GM21381 (cell line): ENCODE data around the gene ST6GALNAC3.

Experiments used
- ATAC-seq: cut with Tn5 transposase; IDR thresholded peaks from one replicate; pipeline ENCODE4 v1.9.1; 2021; ENCODE audit warnings: mild to moderate bottlenecking, moderate library complexity; ENCODE audit not compliant: unreplicated experiment

The ST6GALNAC3 gene

GRCh38 chr1:76140227-76140626 lies 65.7 kb downstream of the ST6GALNAC3 start:
- no peak for ATAC-seq

DNA sequence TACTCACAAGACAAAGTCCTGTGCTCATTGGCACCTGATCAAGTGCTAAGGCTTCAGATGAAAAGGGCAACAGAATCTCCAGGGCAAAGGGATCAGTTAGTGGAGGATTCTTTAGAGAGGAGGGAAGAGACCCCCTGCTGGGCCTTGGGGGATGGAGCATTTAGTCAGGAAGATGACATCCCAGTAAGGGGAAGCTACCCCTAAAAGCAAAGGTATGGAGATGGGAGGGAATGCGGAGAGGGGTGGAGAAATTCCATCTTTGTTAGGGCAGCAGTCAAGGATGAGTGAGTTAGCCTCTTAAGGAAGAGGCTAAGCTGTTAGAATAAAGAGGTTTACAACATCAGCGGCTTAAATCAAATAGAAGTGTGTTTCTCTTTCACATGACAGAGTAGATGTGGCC lies 67.4 kb downstream of the ST6GALNAC3 start:
- ATAC-seq: no peak

DNA sequence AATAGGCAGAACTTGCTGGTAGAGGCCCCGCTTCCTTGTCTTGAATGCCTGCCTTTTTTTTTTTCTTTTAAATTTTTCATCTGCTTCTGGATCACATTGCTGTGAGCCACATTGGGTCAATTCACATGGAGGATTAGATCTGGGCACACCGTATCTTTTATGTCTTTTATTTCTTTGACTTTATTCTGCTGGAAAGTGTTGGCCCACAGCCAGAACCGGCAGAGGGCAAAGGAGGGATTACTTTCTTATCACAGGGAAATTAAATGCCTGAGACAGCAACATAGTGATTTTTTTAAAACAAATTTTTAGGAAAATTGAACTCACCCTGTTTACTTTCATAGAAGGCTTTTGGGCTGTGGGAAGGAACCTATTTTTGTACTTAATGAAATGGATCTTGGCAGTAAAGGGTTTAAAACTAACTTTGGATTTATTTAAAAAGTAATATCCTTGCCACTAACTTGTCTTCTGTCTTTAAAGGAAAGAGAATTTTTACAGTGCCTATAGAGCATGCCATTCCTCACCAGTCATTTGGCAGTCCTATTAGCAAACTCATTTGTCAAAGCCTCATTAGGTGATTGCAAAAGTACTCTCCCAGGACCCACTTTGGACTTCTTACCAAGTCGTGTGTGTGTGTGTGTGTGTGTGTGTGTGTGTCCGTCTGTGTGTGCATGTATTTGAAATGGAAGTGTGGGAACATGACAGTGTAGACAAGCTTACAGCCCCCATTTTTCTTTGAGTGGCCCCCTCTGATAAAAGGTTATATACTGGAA lies 68.4 kb downstream of the ST6GALNAC3 start:
- no peak for ATAC-seq

- ATAC-seq: no peak
These were observed 69.7 kb downstream of the ST6GALNAC3 start for GRCh38 chr1:76144247-76144646.

GRCh38 chr1:76145332-76145731 lies 70.8 kb downstream of the ST6GALNAC3 start:
- ATAC-seq: no peak

GRCh38 chr1:76146184-76146583 lies 71.6 kb downstream of the ST6GALNAC3 start:
- no peak for ATAC-seq

GRCh38 chr1:76147917-76148316 lies 73.4 kb downstream of the ST6GALNAC3 start:
- no peak for ATAC-seq

GRCh38 chr1:76148460-76148859 lies 73.9 kb downstream of the ST6GALNAC3 start:
- no peak for ATAC-seq

- ATAC-seq: no peak
These were observed 79.3 kb downstream of the ST6GALNAC3 start for GRCh38 chr1:76153841-76154205.

- ATAC-seq: peak; percentile 95
These were observed 79.8 kb downstream of the ST6GALNAC3 start for GRCh38 chr1:76154206-76154956.

- no peak for ATAC-seq
These were observed 82.4 kb downstream of the ST6GALNAC3 start for GRCh38 chr1:76156987-76157386.

DNA sequence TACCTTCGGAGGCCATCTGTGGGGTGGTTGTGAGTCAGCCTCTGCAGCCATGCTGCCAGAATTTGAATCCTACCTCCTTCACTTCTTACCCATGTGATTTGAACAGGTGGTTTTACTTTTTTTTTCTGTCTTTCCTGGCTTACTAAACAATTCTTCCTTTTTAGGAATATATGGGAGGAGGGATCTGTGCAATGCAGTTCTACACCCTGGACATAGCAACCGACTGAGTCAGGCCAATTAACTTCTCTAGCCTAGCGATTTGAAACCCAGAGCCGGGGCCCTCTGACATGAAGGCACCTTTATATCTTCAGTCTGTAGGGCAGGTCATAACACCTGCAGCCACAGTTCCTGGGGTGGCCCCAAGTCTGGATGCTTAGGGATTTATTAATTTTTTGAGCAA lies 83.6 kb downstream of the ST6GALNAC3 start:
- ATAC-seq: no peak

- ATAC-seq: no peak
These were observed 85.7 kb downstream of the ST6GALNAC3 start for GRCh38 chr1:76160225-76160624.

DNA sequence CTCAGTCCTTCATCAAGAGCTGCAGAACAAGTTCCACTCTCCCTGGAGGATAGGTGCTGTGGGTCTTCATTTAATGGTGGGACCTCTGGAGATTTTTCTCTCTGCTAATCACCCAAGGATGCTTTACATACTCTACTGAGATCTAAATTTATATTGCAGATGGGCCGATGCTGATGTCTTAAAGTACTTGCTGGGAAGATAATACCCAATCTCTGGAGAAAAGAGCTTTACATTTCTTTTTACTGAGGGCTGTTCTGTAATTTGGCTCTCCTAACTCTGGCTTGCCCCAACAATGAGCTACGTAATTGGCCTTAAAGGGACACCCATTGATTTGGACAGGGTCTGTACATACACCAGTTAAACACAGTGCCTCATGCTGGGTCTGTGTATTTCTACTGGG lies 86.9 kb downstream of the ST6GALNAC3 start:
- ATAC-seq: no peak

DNA sequence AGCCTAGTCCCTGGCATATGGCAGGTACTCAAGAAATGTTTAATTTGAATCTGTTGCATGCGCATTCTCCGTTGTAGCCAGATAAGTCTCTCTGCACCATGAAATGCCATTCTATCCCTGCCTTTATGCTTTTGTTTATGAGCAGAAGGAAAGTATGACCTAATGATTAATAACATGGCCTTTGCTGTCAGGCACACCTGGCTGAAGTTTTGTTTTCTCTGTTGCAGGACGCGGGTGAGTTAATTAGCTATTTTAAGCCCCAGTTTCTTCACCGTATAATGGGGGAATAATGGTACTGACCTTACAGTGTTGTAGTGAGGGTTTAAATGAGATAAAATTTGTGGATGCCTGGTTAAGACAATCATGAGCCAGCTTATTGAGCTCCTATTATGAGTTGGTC lies 87.7 kb downstream of the ST6GALNAC3 start:
- no peak for ATAC-seq

GRCh38 chr1:76164165-76164564 lies 89.6 kb downstream of the ST6GALNAC3 start:
- no peak for ATAC-seq

DNA sequence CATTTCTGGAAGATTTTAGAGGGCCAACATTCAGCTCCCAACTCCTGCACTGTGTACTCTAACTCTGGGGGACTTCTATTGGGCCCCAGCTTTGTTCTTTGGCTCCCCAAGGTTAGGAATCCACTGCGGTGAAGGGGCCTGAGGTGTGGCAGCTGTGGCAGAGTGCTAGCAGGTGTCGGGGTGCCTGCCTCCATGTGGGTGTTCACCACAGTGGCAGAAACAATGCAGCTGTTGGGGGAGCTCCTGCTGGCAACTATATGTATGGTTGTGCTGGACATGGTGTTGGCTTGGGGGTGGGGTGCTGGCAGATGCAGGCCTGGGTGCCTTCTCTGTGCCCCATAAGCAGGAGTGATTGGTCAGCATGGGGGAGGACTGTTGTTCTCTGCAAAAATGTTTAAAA lies 95.5 kb downstream of the ST6GALNAC3 start:
- no peak for ATAC-seq

GRCh38 chr1:76170513-76170912 lies 96.0 kb downstream of the ST6GALNAC3 start:
- ATAC-seq: no peak

DNA sequence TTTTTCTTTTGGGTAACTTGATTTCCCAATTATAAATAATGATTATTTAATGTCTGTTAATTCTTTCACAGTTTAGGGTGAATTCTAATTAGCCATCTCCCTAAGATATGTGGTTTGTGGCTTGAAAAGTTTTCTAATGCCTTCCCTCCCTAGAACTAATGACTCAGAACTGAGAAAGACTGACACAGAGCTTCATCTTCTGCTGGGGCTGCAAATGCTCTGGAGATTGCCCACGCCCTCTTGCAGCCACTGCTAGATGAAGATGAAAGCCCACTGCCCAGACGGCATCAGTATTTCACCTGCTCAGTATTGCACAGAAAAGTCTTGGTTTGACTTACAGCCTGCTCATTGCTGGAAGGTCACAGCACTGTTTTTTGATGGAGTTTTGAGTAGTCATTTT lies 101.5 kb downstream of the ST6GALNAC3 start:
- ATAC-seq: no peak

DNA sequence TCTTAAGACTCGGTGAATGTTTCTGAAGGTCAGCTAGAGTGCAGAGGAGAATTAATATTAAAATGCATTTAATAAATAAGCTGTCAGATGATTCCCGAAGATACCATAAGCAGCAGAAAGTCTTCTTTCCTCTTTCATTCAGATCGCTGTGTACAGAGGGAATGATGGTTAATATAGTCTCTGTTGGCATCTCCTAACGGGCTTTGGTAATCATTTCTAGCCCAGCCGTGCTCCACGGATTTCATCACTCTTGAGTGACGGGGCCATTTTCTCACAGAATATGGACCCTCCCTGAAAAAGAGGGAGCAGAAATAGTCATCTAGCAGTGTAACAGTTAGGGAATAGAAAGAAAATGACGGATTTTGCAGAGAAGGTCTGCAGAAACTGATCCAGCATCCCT lies 103.1 kb downstream of the ST6GALNAC3 start:
- no peak for ATAC-seq

GRCh38 chr1:76179219-76179698 lies 104.7 kb downstream of the ST6GALNAC3 start:
- ATAC-seq: no peak

- ATAC-seq: no peak
These were observed 110.7 kb downstream of the ST6GALNAC3 start for GRCh38 chr1:76185207-76185606.
